Activated CD4-positive, alpha-beta memory T cell treated with anti-CD3 and anti-CD28 coated beads for 36 hours (primary cell): ENCODE measurements around the gene AP2A1. TPM values are rescaled to one million over a fixed set of nuclear protein-coding genes. Genes with fewer than 3 reads are reported as not detected.

Source experiments
- CTCF ChIA-PET: fragments of 350-600 bp; sonication (Branson Sonifier 250); formaldehyde crosslinking; loops from one replicate; lab custom pipeline; 2021; ENCODE audit warnings: antibody characterized with exemption, inconsistent platforms; lab: Charles Lee
- POLR2A ChIA-PET: fragments of 350-600 bp; sonication (Branson Sonifier 250); formaldehyde crosslinking; loops from one replicate; lab custom pipeline; 2021; ENCODE audit warnings: antibody characterized with exemption; lab: Charles Lee
- DNase-seq: peaks from one replicate; pipeline ENCODE4 v3.0.0-alpha.2; 2020
- H3K27ac Mint-ChIP-seq: one replicate; pipeline ENCODE4 v1.8.0; 2021; ENCODE audit warnings: mixed read lengths
- H3K27me3 Mint-ChIP-seq: one replicate; pipeline ENCODE4 v1.8.0; 2021; ENCODE audit warnings: mixed read lengths
- H3K36me3 Mint-ChIP-seq: one replicate; pipeline ENCODE4 v1.8.0; 2021; ENCODE audit warnings: mixed read lengths
- H3K4me1 Mint-ChIP-seq: one replicate; pipeline ENCODE4 v1.8.0; 2021; ENCODE audit warnings: low read depth, mixed read lengths
- H3K4me3 Mint-ChIP-seq: one replicate; pipeline ENCODE4 v1.8.0; 2021; ENCODE audit warnings: mild to moderate bottlenecking, mixed read lengths
- H3K9me3 Mint-ChIP-seq: one replicate; pipeline ENCODE4 v1.8.0; 2021; ENCODE audit warnings: mixed read lengths
- intact Hi-C: fragments of 100-400 bp; cut with micrococcal nuclease; formaldehyde crosslinking; loops from one replicate; pipeline ENCODE4 v1.15.1; 2023
- total RNA-seq, 2 experiments: library from RNA; stranded (reverse); gene quantifications; one replicate each; pipeline ENCODE4 v1.2.3, GENCODE V29; 2021

Gene AP2A1
- total RNA-seq, 2 experiments from 2014 or later: 86.0 to 88.4 TPM

GRCh38 chr19:49809160-49809940 lies 42.5 kb downstream of the AP2A1 start:
- peak; percentile 66 for DNase-seq
- POLR2A ChIA-PET: no interaction called here
- CTCF ChIA-PET: interaction anchor here (0.9 to 1.1 kb wide), 2 partner anchors 54 to 92 kb away, joined by 3 to 4 read pairs; no protein-coding TSS in a partner anchor
- Mint-ChIP-seq H3K4me1 (peaks cover 35% of the 10 kb centered on the region), H3K9me3 (no peaks in the 10 kb centered on the region), H3K27ac (peak overlapping the region; percentile 72), H3K4me3 (peak overlapping the region; percentile 81), H3K27me3 (no peaks in the 10 kb centered on the region), H3K36me3 (peaks cover 7% of the 10 kb centered on the region)
- intact Hi-C loops: loop anchor here (2.0 kb wide), 1 partner anchor 133 kb away; the partner anchor contains the start of gene PRMT1

- ChIA-PET CTCF (interaction anchor here (0.9 to 1.1 kb wide), 2 partner anchors 53 to 93 kb away, joined by 3 to 4 read pairs; no protein-coding TSS in a partner anchor), POLR2A (no interaction called here)
- Mint-ChIP-seq H3K27me3 (no peaks in the 10 kb centered on the region), H3K4me1 (peaks cover 35% of the 10 kb centered on the region), H3K36me3 (peaks cover 7% of the 10 kb centered on the region), H3K27ac (peak overlapping the region; percentile 52), H3K4me3 (peak overlapping the region; percentile 81), H3K9me3 (no peaks in the 10 kb centered on the region)
- no peak for DNase-seq
- intact Hi-C loops: loop anchor here (2.0 to 5.0 kb wide), 4 partner anchors 117 to 313 kb away; partner anchors contain the start of genes ATF5, NUP62, PRMT1 and PRR12
Measured at GRCh38 chr19:49809941-49810389, 43.2 kb downstream of the AP2A1 start.

- CTCF ChIA-PET: no interaction called here
Measured at GRCh38 chr19:49811328-49811727, 44.5 kb downstream of the AP2A1 start.

GRCh38 chr19:49812452-49812996 lies 45.7 kb downstream of the AP2A1 start:
- peaks cover 3% of the 10 kb centered on the region for H3K36me3 Mint-ChIP-seq
- POLR2A ChIA-PET: interaction anchor here (0.8 to 1.9 kb wide), 4 partner anchors 38 to 172 kb away, joined by 3 to 9 read pairs (median 6); partner anchors contain the start of genes AP2A1, PTOV1 and RRAS
- intact Hi-C loops: loop anchor here (5.0 kb wide), 3 partner anchors 115 to 315 kb away; partner anchors contain the start of genes ATF5, NUP62, PRR12 and RPS11
- H3K4me3 Mint-ChIP-seq: peak overlapping the region; percentile 86
- peaks cover 35% of the 10 kb centered on the region for H3K4me1 Mint-ChIP-seq
- H3K9me3 Mint-ChIP-seq: no peaks in the 10 kb centered on the region
- H3K27me3 Mint-ChIP-seq: no peaks in the 10 kb centered on the region
- CTCF ChIA-PET: interaction anchor here (1.0 to 1.1 kb wide), 2 partner anchors 96 to 169 kb away, joined by 3 to 4 read pairs; no protein-coding TSS in a partner anchor
- no peak for DNase-seq
- peak overlapping the region; percentile 96 for H3K27ac Mint-ChIP-seq

More at GRCh38 chr19:49811328-49811727, 44.5 kb downstream of the AP2A1 start:
- Mint-ChIP-seq H3K4me1 (peaks cover 35% of the 10 kb centered on the region), H3K4me3 (no peak overlapping the region), H3K27me3 (no peaks in the 10 kb centered on the region), H3K36me3 (peaks cover 3% of the 10 kb centered on the region), H3K9me3 (no peaks in the 10 kb centered on the region), H3K27ac (no peak overlapping the region)
- intact Hi-C loops: loop anchor here (5.0 kb wide), 3 partner anchors 116 to 314 kb away; partner anchors contain the start of genes ATF5, NUP62, PRR12 and RPS11
- no peak for DNase-seq
- POLR2A ChIA-PET: no interaction called here

GRCh38 chr19:49812997-49813861 lies 46.4 kb downstream of the AP2A1 start, which contains the start of gene FUZ:
FUZ (minus strand) TSS chr19:49813292; CDS start chr19:49813106, 186 bp downstream.
- CTCF ChIA-PET: interaction anchor here (1.0 to 1.1 kb wide), 3 partner anchors 14 to 170 kb away, joined by 3 to 4 read pairs (median 3); no protein-coding TSS in a partner anchor
- Mint-ChIP-seq H3K4me1 (peaks cover 35% of the 10 kb centered on the region), H3K27me3 (no peaks in the 10 kb centered on the region), H3K4me3 (peak within 1 kb of the TSS; percentile 86), H3K36me3 (peaks cover 3% of the 10 kb centered on the region), H3K27ac (peak within 1 kb of the TSS; percentile 96), H3K9me3 (no peaks in the 10 kb centered on the region)
- POLR2A ChIA-PET: interaction anchor here (0.8 to 1.9 kb wide), 5 partner anchors 37 to 173 kb away, joined by 3 to 9 read pairs (median 3); partner anchors contain the start of genes AP2A1, ATF5, PTOV1 and RRAS
- peak; percentile 96 for DNase-seq
- intact Hi-C loops: loop anchor here (1.0 to 5.0 kb wide), 5 partner anchors 47 to 316 kb away; partner anchors contain the start of genes AKT1S1, ATF5, NUP62 and PRR12

GRCh38 chr19:49814010-49814409 lies 47.2 kb downstream of the AP2A1 start:
- H3K9me3 Mint-ChIP-seq: no peaks in the 10 kb centered on the region

GRCh38 chr19:49816590-49816989 lies 49.8 kb downstream of the AP2A1 start:
- intact Hi-C loops: loop anchor here (5.0 kb wide), 1 partner anchor 51 kb away; the partner anchor contains the start of gene PNKP
- no peaks in the 10 kb centered on the region for H3K9me3 Mint-ChIP-seq
- H3K36me3 Mint-ChIP-seq: no peaks in the 10 kb centered on the region
- no peak overlapping the region for H3K4me3 Mint-ChIP-seq
- DNase-seq: no peak
- no peaks in the 10 kb centered on the region for H3K27me3 Mint-ChIP-seq
- CTCF ChIA-PET: no interaction called here
- peaks cover 31% of the 10 kb centered on the region for H3K4me1 Mint-ChIP-seq
- H3K27ac Mint-ChIP-seq: no peak overlapping the region
- POLR2A ChIA-PET: no interaction called here

More at GRCh38 chr19:49814010-49814409, 47.2 kb downstream of the AP2A1 start:
- POLR2A ChIA-PET: interaction anchor here (1.3 to 1.9 kb wide), 3 partner anchors 36 to 174 kb away, joined by 3 to 9 read pairs (median 8); partner anchors contain the start of genes PTOV1 and RRAS
- CTCF ChIA-PET: interaction anchor here (0.7 to 1.0 kb wide), 2 partner anchors 15 to 19 kb away, joined by 3 read pairs; no protein-coding TSS in a partner anchor
- peak overlapping the region; percentile 37 for H3K4me3 Mint-ChIP-seq
- peaks cover 3% of the 10 kb centered on the region for H3K36me3 Mint-ChIP-seq
- peaks cover 33% of the 10 kb centered on the region for H3K4me1 Mint-ChIP-seq
- peak overlapping the region; percentile 96 for H3K27ac Mint-ChIP-seq
- intact Hi-C loops: loop anchor here (5.0 kb wide), 3 partner anchors 113 to 317 kb away; partner anchors contain the start of genes ATF5, NUP62, PRR12 and RPS11
- H3K27me3 Mint-ChIP-seq: no peaks in the 10 kb centered on the region
- no peak for DNase-seq

GRCh38 chr19:49817964-49818648 lies 51.3 kb downstream of the AP2A1 start, which contains the start of gene MED25:
MED25 (plus strand) TSS chr19:49818289; CDS start chr19:49818342, 53 bp downstream.
- H3K4me1 Mint-ChIP-seq: peaks cover 19% of the 10 kb centered on the region
- ChIA-PET CTCF (interaction anchor here (0.7 to 1.1 kb wide), 2 partner anchors 101 to 1498 kb away, joined by 4 to 6 read pairs; no protein-coding TSS in a partner anchor), POLR2A (no interaction called here)
- intact Hi-C loops: loop anchor here (1.0 to 5.0 kb wide), 3 partner anchors 33 to 52 kb away; partner anchors contain the start of genes PNKP and PTOV1
- DNase-seq: peak; percentile 91
- no peaks in the 10 kb centered on the region for H3K36me3 Mint-ChIP-seq
- H3K27me3 Mint-ChIP-seq: no peaks in the 10 kb centered on the region
- peak within 1 kb of the TSS; percentile 98 for H3K27ac Mint-ChIP-seq
- H3K4me3 Mint-ChIP-seq: peak within 1 kb of the TSS; percentile 93
- H3K9me3 Mint-ChIP-seq: no peaks in the 10 kb centered on the region

- ChIA-PET CTCF (interaction anchor here (0.7 to 1.1 kb wide), 3 partner anchors 101 to 1499 kb away, joined by 3 to 6 read pairs (median 4); no protein-coding TSS in a partner anchor), POLR2A (interaction anchor here (0.6 kb wide), 1 partner anchor 49 kb away, joined by 4 read pairs; the partner anchor contains the start of gene PNKP)
- Mint-ChIP-seq H3K9me3 (no peaks in the 10 kb centered on the region), H3K27me3 (no peaks in the 10 kb centered on the region), H3K4me1 (peaks cover 16% of the 10 kb centered on the region), H3K36me3 (no peaks in the 10 kb centered on the region), H3K27ac (peak overlapping the region; percentile 98), H3K4me3 (peak overlapping the region; percentile 93)
- no peak for DNase-seq
- intact Hi-C loops: loop anchor here (1.0 to 5.0 kb wide), 3 partner anchors 32 to 53 kb away; partner anchors contain the start of genes PNKP and PTOV1
Measured at GRCh38 chr19:49818649-49819370, 52.0 kb downstream of the AP2A1 start.
